Heart left ventricle (tissue), 13 donors: ENCODE measurements around the gene DEPP1.

Experiments used
- CTCF ChIP-seq, 12 donors: fragments of 200-600 bp; sonication (generic) in 4 of 12; IDR thresholded peaks; one replicate each; pipeline versions ENCODE4 v1.5.0 to v1.8.0; 2018 to 2022; ENCODE audit warnings: antibody characterized with exemption in 12 of 12, mild to moderate bottlenecking in 5 of 12
- POLR2A ChIP-seq, 2 donors: fragments of 450-650 bp; IDR thresholded peaks; one replicate each; pipeline ENCODE4 v1.6.1; 2017; ENCODE audit warnings: antibody characterized with exemption in 2 of 2, mild to moderate bottlenecking in 2 of 2, moderate library complexity in 2 of 2
- donor health status: ischemic (EF 13 %, LVEDD 7.1; RV severe dilation, severe dysfunction).
- donor health status: DM: no; HTN: yes; CAD: no.
- donor health status: DM: no; HTN: no; CAD: no.
- donor health status: ischemic (EF 25% LVEDD 6.9; RV normal size, moderate dysfunction).
- donor health status: ischemic (EF 25% LVEDD 5.7; RV mildly dilated, moderate dysfunction).
- donor health status: ischemic (EF 35%, LVEDD 5.7; RV mildly dilated, moderate dysfunction).
- donor health status: nonischemic (EF 11% LVEDD 7.7; RV severe dilation, severe dysfunction).
- donor health status: DM: yes; HTN: yes; CAD: no.
- donor health status: PGD.
- donor health status: ischemic (EF 29% LVEDD 5.4; RV normal size, mild dysfunction).
- donor health status: nonischemic (EF 23%, LVEDD 6.1; RV moderate dilation, normal function).

GRCh38 chr10:45006276-45007030, 27.8 kb upstream of the DEPP1 start:
- TF ChIP-seq POLR2A (IDR thresholded peaks at IDR 0.05) = no peak
- no peak for TF ChIP-seq CTCF (IDR thresholded peaks at IDR 0.05)
